GM19468 (cell line): Measurements from ENCODE around the gene SLC22A6.

Experiments used
- ATAC-seq: cut with Tn5 transposase; IDR thresholded peaks from one replicate; pipeline ENCODE4 v1.9.1; 2021; ENCODE audit warnings: mild to moderate bottlenecking, moderate library complexity, moderate number of reproducible peaks; ENCODE audit not compliant: unreplicated experiment; ENCODE audit errors: extremely low read depth

The SLC22A6 gene

DNA sequence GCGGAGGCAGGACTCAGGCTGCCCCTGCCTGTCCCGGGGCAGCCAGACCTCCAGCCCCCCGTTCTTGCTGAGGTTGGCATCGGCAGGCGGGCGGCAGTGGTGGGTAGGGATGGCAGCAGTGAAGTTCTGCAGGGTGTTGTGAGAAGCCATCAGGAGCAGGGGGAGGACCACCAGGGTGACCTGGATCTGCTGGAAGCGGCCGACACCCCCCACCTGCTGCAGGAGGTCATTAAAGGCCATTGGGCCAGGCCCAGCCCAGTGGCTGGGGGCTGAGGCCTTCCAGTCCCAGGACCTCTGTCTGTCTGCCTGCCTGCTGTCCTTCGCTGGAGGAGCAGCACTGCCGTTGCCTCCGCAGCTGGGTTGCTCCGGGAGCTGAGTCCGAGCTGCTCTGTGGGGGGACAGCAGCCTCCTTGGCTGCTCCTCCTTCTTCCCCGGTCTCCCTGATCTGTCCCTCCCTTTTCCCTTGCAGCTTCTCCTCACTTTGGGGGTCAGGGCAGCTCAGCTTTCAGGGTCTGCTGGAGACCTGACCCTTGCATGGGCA lies at the start of gene SLC22A6:
TSS of gene SLC22A6 (minus strand) at position 517 of the 541 bp plus-strand sequence. CDS start at position 240, 277 bp downstream.
- ATAC-seq: no peak

DNA sequence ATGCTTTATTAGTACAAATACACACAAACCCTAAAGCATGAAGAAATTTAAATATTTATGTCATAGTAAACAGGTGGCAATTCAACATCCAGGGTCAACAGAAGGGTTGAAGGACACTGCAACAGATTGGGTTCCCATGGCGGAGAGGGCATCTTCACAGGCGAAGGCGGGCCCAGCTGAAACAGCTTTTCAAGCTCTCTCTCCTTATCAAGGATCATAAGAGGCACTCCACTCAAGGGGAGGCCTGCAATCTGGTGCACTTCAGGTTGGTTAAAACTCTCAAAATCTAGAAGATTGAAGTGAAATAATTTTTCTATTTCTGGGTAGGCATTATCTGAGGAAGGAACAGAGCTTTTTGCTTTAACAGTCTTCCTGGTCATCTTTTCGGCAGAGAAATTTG lies 47.7 kb upstream of the SLC22A6 start:
- no peak for ATAC-seq

- no peak for ATAC-seq
Observed at GRCh38 chr11:63023841-63024648, 39.3 kb upstream of the SLC22A6 start.

- ATAC-seq: no peak
Observed at GRCh38 chr11:63023222-63023814, 38.6 kb upstream of the SLC22A6 start.

- no peak for ATAC-seq
Observed at GRCh38 chr11:63022441-63022840, 37.7 kb upstream of the SLC22A6 start.

GRCh38 chr11:63020671-63021291 lies 36.0 kb upstream of the SLC22A6 start:
- ATAC-seq: no peak

DNA sequence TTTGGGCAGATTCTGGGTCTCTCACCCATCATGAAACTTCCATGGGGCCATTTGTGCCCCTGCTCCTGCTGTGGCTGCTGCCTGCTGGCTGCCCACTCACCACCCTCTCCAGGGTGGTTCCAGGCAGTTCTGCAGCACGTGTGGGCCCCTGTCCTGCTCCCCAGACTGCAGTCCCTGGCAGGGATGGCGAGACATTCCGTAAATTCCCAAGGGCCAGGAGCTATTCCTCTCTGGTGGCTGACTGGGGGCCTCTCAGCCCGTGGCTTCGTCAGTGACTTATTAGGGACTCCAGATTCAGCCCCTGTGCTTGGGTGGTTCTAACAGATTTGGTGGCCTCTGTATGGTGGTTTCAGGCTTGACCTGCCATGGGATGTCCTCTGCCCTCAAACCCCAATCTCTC lies 34.7 kb upstream of the SLC22A6 start:
- ATAC-seq: no peak

- ATAC-seq: no peak
Observed at GRCh38 chr11:63017306-63017974, 32.7 kb upstream of the SLC22A6 start.

DNA sequence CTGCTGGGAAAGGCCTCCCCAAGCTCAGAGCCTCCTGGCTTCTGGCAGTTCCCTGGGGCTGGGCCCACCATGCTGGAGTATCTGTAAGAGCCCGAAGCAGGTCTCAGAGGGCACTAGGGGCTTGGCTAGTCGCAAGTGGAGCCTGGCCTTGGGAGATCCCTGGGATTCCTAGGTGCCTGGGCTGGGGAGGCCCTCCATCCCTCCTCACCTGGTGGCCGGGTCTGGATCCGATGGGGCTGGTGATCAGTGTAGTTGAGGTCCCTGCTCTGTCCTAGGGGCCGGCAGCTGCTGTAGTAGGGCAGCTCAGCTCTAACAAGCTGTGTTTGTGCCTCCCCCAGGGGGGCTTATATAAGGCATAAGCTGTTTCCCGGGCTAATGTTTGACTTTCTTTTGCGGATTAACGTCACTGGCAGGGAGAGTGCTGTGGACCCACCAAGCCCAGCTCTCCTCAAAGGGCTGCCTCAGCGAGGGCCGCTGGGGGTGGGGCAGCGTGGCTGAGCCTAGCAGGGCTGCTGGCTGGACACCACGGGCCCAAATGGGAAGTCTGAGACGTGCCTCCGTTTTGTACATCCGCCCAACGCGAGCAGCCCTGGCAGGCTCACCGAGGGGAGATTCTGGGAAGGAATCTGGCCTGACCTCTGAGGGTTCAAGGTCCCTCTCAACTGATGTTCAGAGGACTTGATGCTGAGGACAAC lies 30.9 kb upstream of the SLC22A6 start, which contains the start of gene SLC22A8:
TSS of gene SLC22A8 (minus strand) at position 321 of the 695 bp plus-strand sequence. CDS start 883 bp downstream, outside the sequence.
- no peak for ATAC-seq

DNA sequence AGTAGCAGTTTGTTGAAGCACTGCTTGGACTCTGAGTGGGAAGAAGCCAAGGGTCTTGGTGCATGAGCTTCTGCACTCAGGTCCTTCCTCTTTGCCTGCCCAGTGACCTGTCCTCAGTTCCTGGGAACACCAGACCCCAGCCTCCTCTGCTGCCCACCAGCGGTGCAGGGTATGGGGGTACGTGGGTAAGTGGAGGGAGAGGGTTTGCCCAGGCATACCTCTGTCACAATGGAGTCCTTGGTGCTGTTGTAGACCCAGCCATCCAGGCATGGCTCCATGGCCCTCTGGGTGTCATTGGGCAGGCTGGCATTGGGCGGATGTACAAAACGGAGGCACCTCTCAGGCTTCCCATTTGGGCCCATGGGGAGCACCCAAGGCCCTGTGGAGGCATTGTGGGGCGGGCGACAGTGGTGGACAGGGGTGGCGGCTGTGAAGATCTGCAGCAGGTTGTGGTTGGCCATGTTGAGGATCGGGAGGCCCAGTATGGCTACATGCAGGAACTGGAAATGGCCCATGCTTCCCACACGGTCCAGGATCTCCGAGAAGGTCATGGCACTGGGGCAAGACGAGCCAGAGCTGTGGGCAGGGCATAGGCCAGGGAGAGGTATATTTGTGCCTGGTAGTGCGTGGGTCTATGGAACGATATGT lies 29.8 kb upstream of the SLC22A6 start:
- ATAC-seq: no peak

- ATAC-seq: no peak
Observed at GRCh38 chr11:63012839-63013238, 28.1 kb upstream of the SLC22A6 start.

GRCh38 chr11:63012430-63012829 lies 27.7 kb upstream of the SLC22A6 start:
- ATAC-seq: no peak

GRCh38 chr11:63010934-63011439 lies 26.2 kb upstream of the SLC22A6 start:
- no peak for ATAC-seq

GRCh38 chr11:63007920-63008319 lies 23.2 kb upstream of the SLC22A6 start:
- ATAC-seq: no peak

GRCh38 chr11:63001456-63001855 lies 16.7 kb upstream of the SLC22A6 start:
- ATAC-seq: no peak

DNA sequence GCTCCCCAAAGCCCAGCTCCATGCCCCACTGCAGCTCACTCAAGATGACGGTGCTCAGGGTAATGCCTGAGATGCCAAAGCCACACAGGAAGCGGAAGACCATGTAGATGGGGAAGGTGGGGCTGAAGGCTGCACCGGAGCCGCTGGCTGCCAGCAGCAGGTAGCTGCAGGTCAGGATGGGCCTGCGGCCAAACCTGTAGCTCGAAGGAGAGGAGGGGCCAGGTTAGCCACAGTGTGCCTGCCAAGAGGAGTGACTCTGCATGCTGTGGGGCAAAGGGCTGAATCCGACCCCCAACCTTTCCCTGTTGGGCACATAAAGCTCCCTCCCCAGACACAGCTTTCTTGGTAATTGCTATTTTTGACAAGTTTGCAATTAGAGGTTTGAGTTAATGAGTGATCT lies 14.9 kb upstream of the SLC22A6 start:
- ATAC-seq: no peak

DNA sequence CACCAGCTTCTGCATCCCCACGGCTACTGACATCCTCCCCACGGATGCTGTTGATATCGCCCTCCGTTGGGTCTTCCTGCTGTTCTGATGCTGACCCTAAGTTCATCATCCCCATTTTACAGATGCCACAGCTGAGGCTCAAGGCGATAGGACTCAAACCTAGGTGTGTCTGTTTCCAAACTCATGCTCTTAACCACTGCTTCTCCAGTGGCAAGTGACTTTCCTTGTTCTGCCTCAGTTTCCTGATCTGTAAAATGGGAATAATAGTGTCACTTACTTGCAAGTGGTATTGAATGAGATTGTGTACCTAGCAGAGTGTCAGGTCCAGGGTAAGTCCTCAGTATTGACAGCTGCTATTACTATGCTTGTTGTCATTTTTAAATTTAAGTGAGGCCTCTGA lies 14.4 kb upstream of the SLC22A6 start:
- no peak for ATAC-seq

GRCh38 chr11:62996271-62996670 lies 11.5 kb upstream of the SLC22A6 start:
- ATAC-seq: no peak

GRCh38 chr11:62994775-62995174 lies 10.0 kb upstream of the SLC22A6 start:
- no peak for ATAC-seq
